ENCODE results near the gene SCYL3.

DNA sequence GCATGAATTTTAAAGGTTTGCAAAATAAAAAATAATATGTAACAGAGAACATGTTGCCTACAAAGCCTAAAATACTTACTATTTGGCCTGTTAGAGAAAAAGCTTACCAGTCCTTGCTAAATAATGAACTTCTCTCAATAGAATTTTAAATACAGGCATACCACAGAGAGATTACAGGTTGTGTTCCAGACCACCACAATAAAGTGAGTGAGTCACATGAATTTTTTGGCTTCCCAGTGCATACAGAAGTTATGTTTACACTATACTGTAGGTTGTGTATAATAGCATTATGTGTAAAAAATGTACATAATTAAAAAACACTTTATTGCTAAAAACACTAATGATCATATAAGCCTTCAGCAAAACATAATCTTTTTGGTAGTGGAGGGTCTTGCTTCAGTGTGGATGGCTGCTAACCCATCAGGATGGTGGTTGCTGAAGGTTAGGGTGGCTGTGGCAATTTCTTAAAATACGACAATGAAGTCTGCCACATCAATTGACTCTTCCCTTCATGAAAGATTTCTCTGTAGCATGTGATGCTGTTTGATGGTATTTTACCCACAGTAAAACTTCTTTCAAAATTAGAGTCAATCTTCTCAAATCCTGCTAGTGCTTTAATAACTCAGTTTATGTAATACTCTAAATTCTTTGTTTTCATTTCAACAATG lies 48.6 kb downstream of the SCYL3 start:
- TF ChIP-seq, protein P1, sequence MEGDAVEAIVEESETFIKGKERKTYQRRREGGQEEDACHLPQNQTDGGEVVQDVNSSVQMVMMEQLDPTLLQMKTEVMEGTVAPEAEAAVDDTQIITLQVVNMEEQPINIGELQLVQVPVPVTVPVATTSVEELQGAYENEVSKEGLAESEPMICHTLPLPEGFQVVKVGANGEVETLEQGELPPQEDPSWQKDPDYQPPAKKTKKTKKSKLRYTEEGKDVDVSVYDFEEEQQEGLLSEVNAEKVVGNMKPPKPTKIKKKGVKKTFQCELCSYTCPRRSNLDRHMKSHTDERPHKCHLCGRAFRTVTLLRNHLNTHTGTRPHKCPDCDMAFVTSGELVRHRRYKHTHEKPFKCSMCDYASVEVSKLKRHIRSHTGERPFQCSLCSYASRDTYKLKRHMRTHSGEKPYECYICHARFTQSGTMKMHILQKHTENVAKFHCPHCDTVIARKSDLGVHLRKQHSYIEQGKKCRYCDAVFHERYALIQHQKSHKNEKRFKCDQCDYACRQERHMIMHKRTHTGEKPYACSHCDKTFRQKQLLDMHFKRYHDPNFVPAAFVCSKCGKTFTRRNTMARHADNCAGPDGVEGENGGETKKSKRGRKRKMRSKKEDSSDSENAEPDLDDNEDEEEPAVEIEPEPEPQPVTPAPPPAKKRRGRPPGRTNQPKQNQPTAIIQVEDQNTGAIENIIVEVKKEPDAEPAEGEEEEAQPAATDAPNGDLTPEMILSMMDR (IDR thresholded peaks at IDR 0.05 in 8 of 11, conservative IDR thresholded peaks at IDR 0.05 in 3 of 11), result no peak
- TF ChIP-seq POLR2AphosphoS5 (IDR thresholded peaks at IDR 0.05), result no peak
- no peak for TF ChIP-seq POLR2A (IDR thresholded peaks at IDR 0.05)
